SK-N-MC (cell line): Measurements from ENCODE around the gene TFF2.

Experiments
- EZH2 ChIP-seq: fragments of 200-600 bp; sonication (generic); IDR thresholded peaks from one replicate; pipeline ENCODE4 v1.6.1; 2017; ENCODE audit warnings: antibody characterized with exemption
- FOXP2 ChIP-seq: optimal IDR thresholded peaks from 2 replicates; pipeline ENCODE3; 2011; ENCODE audit warnings: mild to moderate bottlenecking, moderate library complexity; ENCODE audit not compliant: insufficient read depth; ENCODE audit errors: extremely low read length, control extremely low read depth
- POLR2AphosphoS5 ChIP-seq: IDR thresholded peaks from 2 replicates; pipeline ENCODE4 v1.6.1; 2012; ENCODE audit warnings: mild to moderate bottlenecking, low read depth, low read length, borderline replicate concordance

GRCh38 chr21:42375966-42376337, 25.2 kb upstream of the TFF2 start:
- TF ChIP-seq EZH2 (no peak), POLR2AphosphoS5 (no peak), FOXP2 (no peak)
